B cell (primary cell): Measurements from ENCODE around the gene MTFMT. TPM values are rescaled to one million over a fixed set of nuclear protein-coding genes. Genes with fewer than 3 reads are reported as not detected.

Experiments
- ATAC-seq: fragments of 200-7000 bp; cut with Tn5 transposase; one replicate; pipeline ENCODE4 v1.10.0; 2021; ENCODE audit warnings: low read depth, mild to moderate bottlenecking, moderate number of reproducible peaks, moderate library complexity
- CTCF ChIA-PET: fragments of 350-600 bp; sonication (Branson Sonifier 250); formaldehyde crosslinking; loops from one replicate; lab custom pipeline; 2021; ENCODE audit warnings: antibody characterized with exemption, inconsistent platforms; lab: Charles Lee
- POLR2A ChIA-PET: fragments of 350-600 bp; sonication (Branson Sonifier 250); formaldehyde crosslinking; loops from one replicate; lab custom pipeline; 2021; ENCODE audit warnings: antibody characterized with exemption; lab: Charles Lee
- DNase-seq: peaks from one replicate; pipeline ENCODE4 v3.0.0; 2013
- H2AFZ ChIP-seq: 2 replicates; pipeline ENCODE4 v1.6.1; 2012; ENCODE audit warnings: mild to moderate bottlenecking, low read depth, low read length; ENCODE audit not compliant: insufficient read depth, poor library complexity, severe bottlenecking
- H3K27ac ChIP-seq, 2 donors: 1 replicate in 1 of 2; 2 replicates in 1 of 2; pipeline ENCODE4 v1.5.1; 2012 to 2013; ENCODE audit warnings: low read length in 2 of 2, mild to moderate bottlenecking in 2 of 2, moderate library complexity in 1 of 2
- H3K27me3 ChIP-seq, 4 experiments: fragments of 200-600 bp in 1 of 4; sonication (generic) in 1 of 4; replicated peaks in 1 of 4; 1 replicate in 2 of 4; 2 replicates in 2 of 4; pipeline versions ENCODE4 v1.6.1 to v1.7.0; 2013 to 2016; ENCODE audit warnings: low read length in 3 of 4, mild to moderate bottlenecking in 2 of 4, mixed read lengths in 1 of 4, moderate library complexity in 1 of 4; ENCODE audit not compliant: insufficient read depth in 4 of 4, control insufficient read depth in 3 of 4; ENCODE audit errors: control extremely low read depth in 1 of 4
- H3K36me3 ChIP-seq, 2 experiments: replicated peaks in 1 of 2; 1 replicate in 1 of 2; 2 replicates in 1 of 2; pipeline versions ENCODE4 v1.6.1 to v1.7.1; 2013; ENCODE audit warnings: low read length in 1 of 2; ENCODE audit not compliant: insufficient read depth in 2 of 2, control insufficient read depth in 1 of 2; ENCODE audit errors: control extremely low read depth in 1 of 2, extremely low read depth in 1 of 2
- H3K4me1 ChIP-seq, 2 donors: fragments of 200-600 bp in 1 of 2; sonication (generic) in 1 of 2; 1 replicate in 1 of 2; 2 replicates in 1 of 2; pipeline versions ENCODE4 v1.5.1 to v1.6.1; 2013 to 2017; ENCODE audit warnings: low read length in 2 of 2; ENCODE audit not compliant: control insufficient read depth in 2 of 2, insufficient read depth in 2 of 2
- H3K4me2 ChIP-seq: replicated peaks from 2 replicates; pipeline ENCODE3; 2012; ENCODE audit warnings: mild to moderate bottlenecking, low read depth, low read length; ENCODE audit not compliant: poor library complexity, severe bottlenecking
- H3K4me3 ChIP-seq, 5 experiments: fragments of 200-600 bp in 1 of 5; sonication (generic) in 1 of 5; 1 replicate in 3 of 5; 2 replicates in 2 of 5; pipeline versions ENCODE4 v1.5.1 to v1.7.0; 2011 to 2016; ENCODE audit warnings: low read length in 4 of 5, mild to moderate bottlenecking in 4 of 5, low read depth in 2 of 5, control low read depth in 1 of 5, moderate library complexity in 1 of 5; ENCODE audit not compliant: insufficient read depth in 1 of 5; ENCODE audit errors: control extremely low read depth in 1 of 5, extremely low read depth in 1 of 5
- H3K79me2 ChIP-seq: fragments of 200-600 bp; sonication (generic); one replicate; pipeline ENCODE4 v1.6.0; 2016; ENCODE audit warnings: low read length; ENCODE audit not compliant: control insufficient read depth, insufficient read depth
- H3K9ac ChIP-seq: fragments of 200-600 bp; sonication (generic); 2 replicates; pipeline ENCODE4 v1.6.1; 2017; ENCODE audit warnings: mild to moderate bottlenecking, low read length, moderate library complexity
- H3K9me3 ChIP-seq, 3 donors: one replicate each; pipeline versions ENCODE4 v1.6.1 to v1.7.1; 2013; ENCODE audit warnings: low read length in 2 of 3; ENCODE audit not compliant: control insufficient read depth in 2 of 3, insufficient read depth in 1 of 3; ENCODE audit errors: control extremely low read depth in 1 of 3
- H4K20me1 ChIP-seq: 2 replicates; pipeline ENCODE4 v1.6.0; 2012; ENCODE audit warnings: mild to moderate bottlenecking, low read length; ENCODE audit not compliant: insufficient read depth, control insufficient read depth, poor library complexity, severe bottlenecking
- H3K27ac Mint-ChIP-seq: one replicate; pipeline ENCODE4 v1.8.0; 2021; ENCODE audit warnings: mixed read lengths
- H3K27me3 Mint-ChIP-seq: one replicate; pipeline ENCODE4 v1.8.0; 2021; ENCODE audit warnings: mixed read lengths
- H3K4me1 Mint-ChIP-seq: one replicate; pipeline ENCODE4 v1.8.0; 2021; ENCODE audit warnings: mixed read lengths
- H3K4me3 Mint-ChIP-seq: one replicate; pipeline ENCODE4 v1.8.0; 2021; ENCODE audit warnings: mixed read lengths
- H3K9me3 Mint-ChIP-seq: one replicate; pipeline ENCODE4 v1.8.0; 2022; ENCODE audit warnings: mixed read lengths; ENCODE audit not compliant: insufficient read depth
- EZH2 ChIP-seq: IDR thresholded peaks from 2 replicates; pipeline ENCODE4 v1.6.1; 2012; ENCODE audit warnings: borderline replicate concordance, low read depth, mild to moderate bottlenecking, moderate library complexity, low read length; ENCODE audit not compliant: insufficient read depth, poor library complexity, severe bottlenecking
- WGBS: methylation state at CpG from one replicate; pipeline ENCODE4 v1.1.5; 2013; ENCODE audit warnings: missing lambda C conversion rate; ENCODE audit not compliant: insufficient coverage; 5-methylcytosine and 5-hydroxymethylcytosine counted together
- intact Hi-C: fragments of 100-400 bp; cut with micrococcal nuclease; formaldehyde crosslinking; loops from one replicate; pipeline ENCODE4 v1.10.0; 2022
- polyA plus RNA-seq: library from polyadenylated mRNA; depleted of rRNA; stranded (reverse); fragments of >200 nt; gene quantifications from 2 replicates; pipeline ENCODE4 v1.2.3, GENCODE V29; 2012
- total RNA-seq, 2 donors: library from RNA; stranded (reverse); fragments of 120-200 nt in 1 of 2; gene quantifications; 1 replicate in 1 of 2; 2 replicates in 1 of 2; pipeline versions ENCODE4 v1.2.3 to v1.2.4, GENCODE V29; 2013 to 2022
- TF ChIP-seq, protein P1 (sequence below): fragments of 200-600 bp; IDR thresholded peaks from one replicate; pipeline ENCODE4 v1.8.0; 2022; ENCODE audit warnings: antibody characterized with exemption, mild to moderate bottlenecking

The MTFMT gene
- total and polyA plus RNA-seq, 2 donors (not counting 1 experiment from before 2014, with no cell fraction given): 10.0 to 14.3 TPM

DNA sequence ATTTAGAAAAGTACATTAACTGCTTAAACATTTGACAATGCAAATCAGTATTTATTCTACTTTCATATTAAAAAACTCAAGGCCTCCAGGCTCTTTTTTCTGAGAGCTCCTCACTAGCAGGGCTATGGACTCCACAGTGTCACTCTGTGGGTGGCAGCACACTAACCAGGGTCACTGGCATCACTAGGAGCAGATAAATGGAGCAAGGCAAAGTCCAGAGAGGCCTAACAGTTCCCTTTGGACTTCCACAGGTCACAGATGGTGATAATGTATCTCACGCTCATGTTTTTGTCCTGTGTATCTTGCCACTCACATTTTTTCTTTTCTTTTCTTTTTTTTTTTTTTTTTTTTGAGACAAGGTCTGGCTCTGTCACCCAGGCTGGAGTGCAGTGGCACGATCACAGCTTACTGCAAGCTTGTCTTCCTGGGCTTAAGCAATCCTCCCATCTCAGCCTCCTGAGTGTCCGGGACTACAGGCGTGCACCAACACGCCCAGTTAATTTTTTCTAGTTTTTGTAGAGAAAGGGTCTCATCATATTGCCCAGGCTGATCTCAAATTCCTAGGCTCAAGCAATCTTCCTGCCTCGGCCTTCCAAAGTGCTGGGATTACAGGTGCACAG lies 47.5 kb downstream of the MTFMT start:
- no peak for DNase-seq
- POLR2A ChIA-PET: interaction anchor here (0.7 kb wide), 1 partner anchor 395 kb away, joined by 4 read pairs; no protein-coding TSS in a partner anchor
- Histone ChIP-seq H2AFZ (no peak overlapping the region), H3K9me3 (no peaks in the 10 kb centered on the region), H3K4me3 (no peak overlapping the region), H3K4me2 (no peak overlapping the region), H4K20me1 (no peaks in the 10 kb centered on the region), H3K79me2 (peaks cover 46% of the 10 kb centered on the region), H3K9ac (no peak overlapping the region), H3K27ac (no peak overlapping the region), H3K36me3 (peaks cover 1 to 37% of the 10 kb centered on the region in 2 experiments), H3K27me3 (no peaks in the 10 kb centered on the region), H3K4me1 (peaks cover 18 to 23% of the 10 kb centered on the region in 2 donors)
- no peaks in the 10 kb centered on the region for H3K27me3 Mint-ChIP-seq
- intact Hi-C loops: no loop called here
- H3K4me1 Mint-ChIP-seq: peaks cover 23% of the 10 kb centered on the region
- no peaks in the 10 kb centered on the region for H3K9me3 Mint-ChIP-seq
- 100% methylated on average over 1 of the region's 6 CpGs for whole genome bisulfite sequencing
- H3K27ac Mint-ChIP-seq: no peak overlapping the region
- ATAC-seq: no peak
- TF ChIP-seq EZH2: no peak
- TF ChIP-seq, protein P1, sequence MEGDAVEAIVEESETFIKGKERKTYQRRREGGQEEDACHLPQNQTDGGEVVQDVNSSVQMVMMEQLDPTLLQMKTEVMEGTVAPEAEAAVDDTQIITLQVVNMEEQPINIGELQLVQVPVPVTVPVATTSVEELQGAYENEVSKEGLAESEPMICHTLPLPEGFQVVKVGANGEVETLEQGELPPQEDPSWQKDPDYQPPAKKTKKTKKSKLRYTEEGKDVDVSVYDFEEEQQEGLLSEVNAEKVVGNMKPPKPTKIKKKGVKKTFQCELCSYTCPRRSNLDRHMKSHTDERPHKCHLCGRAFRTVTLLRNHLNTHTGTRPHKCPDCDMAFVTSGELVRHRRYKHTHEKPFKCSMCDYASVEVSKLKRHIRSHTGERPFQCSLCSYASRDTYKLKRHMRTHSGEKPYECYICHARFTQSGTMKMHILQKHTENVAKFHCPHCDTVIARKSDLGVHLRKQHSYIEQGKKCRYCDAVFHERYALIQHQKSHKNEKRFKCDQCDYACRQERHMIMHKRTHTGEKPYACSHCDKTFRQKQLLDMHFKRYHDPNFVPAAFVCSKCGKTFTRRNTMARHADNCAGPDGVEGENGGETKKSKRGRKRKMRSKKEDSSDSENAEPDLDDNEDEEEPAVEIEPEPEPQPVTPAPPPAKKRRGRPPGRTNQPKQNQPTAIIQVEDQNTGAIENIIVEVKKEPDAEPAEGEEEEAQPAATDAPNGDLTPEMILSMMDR: no peak
- no peak overlapping the region for H3K4me3 Mint-ChIP-seq
- CTCF ChIA-PET: interaction anchor here (1.7 kb wide), 1 partner anchor 71 kb away, joined by 3 read pairs; no protein-coding TSS in a partner anchor

DNA sequence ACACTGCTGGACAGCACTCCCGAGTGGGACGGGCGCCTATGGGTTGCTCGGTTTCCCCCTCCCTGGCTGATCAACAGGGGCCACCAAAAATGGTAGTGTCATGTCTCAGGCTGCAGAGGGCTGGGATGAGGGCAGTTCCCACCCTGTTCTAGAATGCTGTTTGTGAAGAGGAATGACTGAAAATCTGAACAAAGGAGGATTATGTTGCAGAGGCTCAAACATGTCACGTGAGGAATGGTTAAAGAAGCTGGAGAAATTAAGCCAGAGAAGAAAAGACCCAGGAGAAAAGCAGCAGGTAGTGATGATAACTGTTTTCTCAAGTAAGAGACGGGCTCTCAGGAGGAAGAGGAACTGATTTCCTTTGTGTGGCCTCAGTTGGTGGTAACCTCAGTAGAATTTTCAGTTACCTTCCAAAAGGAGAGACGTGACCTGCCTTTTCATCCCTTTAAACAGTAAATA lies 50.2 kb downstream of the MTFMT start:
- H3K4me3 Mint-ChIP-seq: no peak overlapping the region
- Histone ChIP-seq H3K27me3 (no peaks in the 10 kb centered on the region), H2AFZ (no peak overlapping the region), H3K4me1 (peaks cover 3 to 6% of the 10 kb centered on the region in 2 donors), H3K36me3 (peaks cover 3 to 57% of the 10 kb centered on the region in 2 experiments), H3K9ac (no peak overlapping the region), H3K4me2 (no peak overlapping the region), H3K9me3 (no peaks in the 10 kb centered on the region), H3K4me3 (no peak overlapping the region), H3K79me2 (peaks cover 29% of the 10 kb centered on the region), H3K27ac (no peak overlapping the region), H4K20me1 (no peaks in the 10 kb centered on the region)
- ATAC-seq: no peak
- WGBS: 97% methylated on average over 6 of the region's 7 CpGs
- POLR2A ChIA-PET: no interaction called here
- no peaks in the 10 kb centered on the region for H3K9me3 Mint-ChIP-seq
- intact Hi-C loops: no loop called here
- H3K4me1 Mint-ChIP-seq: peaks cover 6% of the 10 kb centered on the region
- DNase-seq: no peak
- TF ChIP-seq EZH2: no peak
- TF ChIP-seq, protein P1: no peak
- CTCF ChIA-PET: no interaction called here
- no peak overlapping the region for H3K27ac Mint-ChIP-seq
- H3K27me3 Mint-ChIP-seq: no peaks in the 10 kb centered on the region
